ENCODE measurements around the gene AGTR1.
"Not testable (repeated sequence)": the region's sequence is repeated elsewhere in the genome, so short reads cannot be mapped to it uniquely, and the experiment has no call there.

AGTR1 gene

DNA sequence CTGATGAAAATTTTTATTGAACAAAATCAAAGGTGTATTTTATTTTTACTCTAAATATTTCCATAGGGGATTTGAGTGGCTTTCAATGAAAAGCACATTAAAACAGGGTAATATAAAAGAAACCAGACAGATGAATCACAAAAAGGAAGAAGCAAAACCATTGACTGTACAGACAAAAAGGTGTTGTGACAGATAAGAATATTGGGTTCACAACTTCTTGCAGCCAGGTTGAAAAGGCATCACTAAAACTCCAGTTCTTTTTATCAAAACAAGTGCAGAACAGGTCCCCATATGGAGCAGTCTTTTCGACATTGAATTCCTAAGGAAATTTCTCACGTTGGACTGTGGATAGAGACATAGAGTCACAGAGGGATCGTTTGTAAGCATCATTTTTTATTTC is 53.8 kb downstream of the AGTR1 start:
- no peaks in the 10 kb centered on the region for H3K36me3 ChIP-seq (ENCODE audit: control insufficient read depth, insufficient read depth, low read length)
- H3K9me3 ChIP-seq (ENCODE audit: control insufficient read depth, low read length): no peaks in the 10 kb centered on the region
- no peak overlapping the region for H3K9ac ChIP-seq
- no peak overlapping the region for H3K4me3 ChIP-seq (ENCODE audit: low read depth, low read length)
- no peak overlapping the region for H3K27ac ChIP-seq
- H3K79me2 ChIP-seq: no peaks in the 10 kb centered on the region
- no peaks in the 10 kb centered on the region for H3K4me1 ChIP-seq
- no peak overlapping the region for H2AFZ ChIP-seq
- no peak overlapping the region for H3K4me2 ChIP-seq (ENCODE audit: low read length)
- no peaks in the 10 kb centered on the region for H3K27me3 ChIP-seq (ENCODE audit: control insufficient read depth, insufficient read depth, low read length)
- TF ChIP-seq CTCF (IDR thresholded peaks at IDR 0.05): no peak

GRCh38 chr3:148753385-148753784 is 55.7 kb downstream of the AGTR1 start:
- H3K27ac ChIP-seq; H2AFZ ChIP-seq; H3K79me2 ChIP-seq; H3K4me2 ChIP-seq (ENCODE audit: low read length); H3K9ac ChIP-seq; H3K4me3 ChIP-seq (ENCODE audit: low read depth, low read length); H3K36me3 ChIP-seq (ENCODE audit: control insufficient read depth, insufficient read depth, low read length); H3K4me1 ChIP-seq; H3K9me3 ChIP-seq (ENCODE audit: control insufficient read depth, low read length); H3K27me3 ChIP-seq (ENCODE audit: control insufficient read depth, insufficient read depth, low read length): not testable (repeated sequence)

DNA sequence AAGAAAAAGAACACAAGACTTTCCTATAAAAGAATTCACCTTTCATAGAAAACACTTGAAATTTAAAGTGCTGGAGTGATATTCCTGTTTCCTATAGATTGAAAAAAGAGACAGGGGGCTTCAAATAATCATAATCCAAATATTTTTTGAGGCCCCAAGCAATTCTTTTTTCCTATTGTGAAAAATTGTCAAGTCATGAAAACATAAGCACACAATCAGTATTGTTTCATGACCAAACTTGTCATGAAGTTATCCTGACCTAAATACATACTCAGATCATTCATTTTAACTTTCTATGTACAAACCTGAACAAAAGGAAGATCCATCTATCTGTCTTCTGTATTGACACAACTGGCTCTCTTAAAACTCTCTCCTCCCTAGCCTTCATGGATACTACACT is 57.9 kb downstream of the AGTR1 start:
- Histone ChIP-seq H2AFZ (no peak overlapping the region), H3K9me3 (ENCODE audit: control insufficient read depth, low read length) (no peaks in the 10 kb centered on the region), H3K4me1 (no peaks in the 10 kb centered on the region), H3K9ac (no peak overlapping the region), H3K79me2 (no peaks in the 10 kb centered on the region), H3K4me3 (ENCODE audit: low read depth, low read length) (no peak overlapping the region), H3K27me3 (ENCODE audit: control insufficient read depth, insufficient read depth, low read length) (no peaks in the 10 kb centered on the region), H3K27ac (no peak overlapping the region), H3K36me3 (ENCODE audit: control insufficient read depth, insufficient read depth, low read length) (no peaks in the 10 kb centered on the region), H3K4me2 (ENCODE audit: low read length) (no peak overlapping the region)
- no peak for TF ChIP-seq CTCF (IDR thresholded peaks at IDR 0.05)

DNA sequence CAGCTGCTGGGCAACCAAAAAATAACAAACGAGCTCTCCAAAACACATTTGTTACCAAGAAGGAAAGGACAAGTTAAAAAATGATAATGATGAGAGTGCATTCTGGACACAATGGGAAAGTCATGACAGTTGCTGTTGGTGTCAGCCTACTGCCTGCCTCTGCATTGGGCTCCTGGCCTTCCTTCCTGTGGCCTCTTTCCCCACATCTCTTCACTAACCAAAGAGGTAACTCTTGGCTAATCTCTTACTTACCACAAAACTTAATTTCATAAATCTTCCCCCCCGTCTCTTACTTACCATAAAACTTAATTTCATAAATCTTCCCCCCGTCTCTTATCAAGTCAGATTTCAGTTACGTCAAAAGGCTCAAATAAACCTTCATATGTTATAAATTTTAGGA is 58.6 kb downstream of the AGTR1 start:
- no peak overlapping the region for H3K9ac ChIP-seq
- no peak overlapping the region for H3K27ac ChIP-seq
- H3K27me3 ChIP-seq (ENCODE audit: control insufficient read depth, insufficient read depth, low read length): no peaks in the 10 kb centered on the region
- no peaks in the 10 kb centered on the region for H3K4me1 ChIP-seq
- TF ChIP-seq CTCF (IDR thresholded peaks at IDR 0.05): no peak
- no peak overlapping the region for H3K4me3 ChIP-seq (ENCODE audit: low read depth, low read length)
- no peaks in the 10 kb centered on the region for H3K79me2 ChIP-seq
- no peaks in the 10 kb centered on the region for H3K9me3 ChIP-seq (ENCODE audit: control insufficient read depth, low read length)
- no peak overlapping the region for H2AFZ ChIP-seq
- H3K4me2 ChIP-seq (ENCODE audit: low read length): no peak overlapping the region
- H3K36me3 ChIP-seq (ENCODE audit: control insufficient read depth, insufficient read depth, low read length): no peaks in the 10 kb centered on the region

DNA sequence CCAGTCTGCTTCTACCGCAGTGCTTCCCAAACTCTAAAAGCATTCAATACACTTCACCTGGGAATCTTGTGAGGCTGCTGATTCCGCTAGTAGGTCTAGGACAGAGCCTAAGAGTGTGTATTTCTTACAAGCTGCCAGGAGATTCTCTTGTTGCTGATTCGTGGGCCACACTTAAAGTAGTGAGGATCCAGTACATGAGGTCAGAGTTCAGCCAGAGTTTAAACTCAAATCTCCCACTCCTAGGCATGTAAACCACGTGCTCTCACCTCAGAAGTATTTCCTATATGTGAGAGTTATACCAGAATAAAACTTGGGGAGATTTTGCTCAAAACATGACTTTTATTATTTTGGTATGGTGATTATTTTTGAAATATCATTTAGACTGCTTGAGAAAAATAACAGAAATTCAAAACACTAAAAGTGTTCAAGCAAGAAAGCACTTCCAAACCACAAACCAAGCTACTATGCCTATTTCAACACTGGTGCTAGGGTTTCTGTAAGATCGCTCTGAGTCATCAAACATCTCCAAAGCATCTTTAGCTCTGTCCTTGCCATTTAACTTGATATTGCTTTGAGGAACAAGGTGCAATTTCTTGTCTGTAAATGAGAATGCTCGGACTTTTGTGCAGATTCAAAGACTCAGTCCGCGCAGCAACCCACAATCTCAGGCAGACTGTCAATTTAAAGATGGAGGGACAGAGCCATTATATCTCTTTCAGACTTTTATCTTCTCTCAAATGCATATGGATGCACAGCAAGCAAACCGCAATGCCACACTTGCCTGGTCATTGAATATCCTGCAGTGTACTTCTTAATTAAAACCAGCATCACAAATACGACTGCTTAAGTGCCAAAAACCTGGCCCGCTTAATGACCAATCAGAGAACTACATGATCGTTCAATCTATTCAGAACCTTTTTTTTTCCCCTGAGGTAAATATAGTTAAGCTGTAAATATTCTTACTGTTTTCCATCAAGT is 59.8 kb downstream of the AGTR1 start:
- no peak for TF ChIP-seq CTCF (IDR thresholded peaks at IDR 0.05)
- no peaks in the 10 kb centered on the region for H3K9me3 ChIP-seq (ENCODE audit: control insufficient read depth, low read length)
- no peak overlapping the region for H3K27ac ChIP-seq
- H3K27me3 ChIP-seq (ENCODE audit: control insufficient read depth, insufficient read depth, low read length): no peaks in the 10 kb centered on the region
- no peak overlapping the region for H3K9ac ChIP-seq
- H3K4me3 ChIP-seq (ENCODE audit: low read depth, low read length): no peak overlapping the region
- no peak overlapping the region for H3K4me2 ChIP-seq (ENCODE audit: low read length)
- no peaks in the 10 kb centered on the region for H3K4me1 ChIP-seq
- no peaks in the 10 kb centered on the region for H3K79me2 ChIP-seq
- no peak overlapping the region for H2AFZ ChIP-seq
- no peaks in the 10 kb centered on the region for H3K36me3 ChIP-seq (ENCODE audit: control insufficient read depth, insufficient read depth, low read length)
